ENCODE data around the gene PIAS4.
A peak's percentile ranks its signal among the peaks of the same experiment; 100 is the strongest.

Gene PIAS4

GRCh38 chr19:4060621-4061177, 53.2 kb downstream of the PIAS4 start:
- no peak for DNase-seq

GRCh38 chr19:4061178-4061682, 53.7 kb downstream of the PIAS4 start:
- no peak for DNase-seq

GRCh38 chr19:4061683-4062418, 54.3 kb downstream of the PIAS4 start:
- DNase-seq, result no peak

- no peak for DNase-seq
Observed at GRCh38 chr19:4062419-4063368, 55.2 kb downstream of the PIAS4 start.

- no peak for DNase-seq
Observed at GRCh38 chr19:4063369-4064148, 56.0 kb downstream of the PIAS4 start.

- DNase-seq, result no peak
Observed at GRCh38 chr19:4064149-4064495, 56.6 kb downstream of the PIAS4 start.

- DNase-seq, result no peak
Observed at GRCh38 chr19:4064496-4065260, 57.1 kb downstream of the PIAS4 start.

- DNase-seq, result peak; percentile 83
Observed at GRCh38 chr19:4065430-4066175, 58.1 kb downstream of the PIAS4 start.

GRCh38 chr19:4066176-4066606, 58.7 kb downstream of the PIAS4 start:
- DNase-seq, result no peak

GRCh38 chr19:4066682-4067395, 59.3 kb downstream of the PIAS4 start, which contains the start of gene ZBTB7A:
Gene ZBTB7A (minus strand): TSS chr19:4066899. CDS start chr19:4055232, 11,667 bp downstream.
- DNase-seq, result peak; percentile 40

- DNase-seq, result no peak
Observed at GRCh38 chr19:4067396-4068046, 60.0 kb downstream of the PIAS4 start.

- DNase-seq, result peak; percentile 16
Observed at GRCh38 chr19:4068047-4068966, 60.8 kb downstream of the PIAS4 start.

- DNase-seq, result no peak
Observed at GRCh38 chr19:4069331-4069959, 61.9 kb downstream of the PIAS4 start.

GRCh38 chr19:4071610-4072009, 64.1 kb downstream of the PIAS4 start:
- DNase-seq, result no peak

- DNase-seq, result no peak
Observed at GRCh38 chr19:4075373-4075772, 67.8 kb downstream of the PIAS4 start.

GRCh38 chr19:4077007-4077374, 69.5 kb downstream of the PIAS4 start:
- DNase-seq, result no peak

GRCh38 chr19:4077800-4078684, 70.5 kb downstream of the PIAS4 start:
- DNase-seq, result no peak

All from NCI-H1694 treated with DMSO at 0.1 percent for 48 hours (cell line).